ENCODE data around the gene UBE3B. TPM values are rescaled to one million over a fixed set of nuclear protein-coding genes. Genes with fewer than 3 reads are reported as not detected.

The UBE3B gene
- total and polyA plus RNA-seq, 8 donors, result 9.4 to 104 (median 22.2) TPM

- H3K36me3 ChIP-seq, result peaks cover 46 to 65% (median 60%) of the 10 kb centered on the region in 4 donors
- TF ChIP-seq POLR2AphosphoS5 (IDR thresholded peaks at IDR 0.05) (no peak), POLR2A (IDR thresholded peaks at IDR 0.05) (no peak), EP300 (IDR thresholded peaks at IDR 0.05) (no peak), CTCF (IDR thresholded peaks at IDR 0.05) (no peak)
- peaks cover 36 to 56% (median 47%) of the 10 kb centered on the region in 4 donors for H3K4me1 ChIP-seq
Measured at GRCh38 chr12:109458086-109458485, 19.3 kb upstream of the UBE3B start.

GRCh38 chr12:109458771-109459208 lies 18.6 kb upstream of the UBE3B start:
- peaks cover 43 to 63% (median 54%) of the 10 kb centered on the region in 4 donors for H3K4me1 ChIP-seq
- TF ChIP-seq EP300 (IDR thresholded peaks at IDR 0.05) (no peak), CTCF (IDR thresholded peaks at IDR 0.05) (no peak), POLR2A (IDR thresholded peaks at IDR 0.05) (no peak), POLR2AphosphoS5 (IDR thresholded peaks at IDR 0.05) (no peak)
- H3K27ac ChIP-seq, result peak overlapping the region; percentile 16 to 95 (median 93)
- WGBS, 5 donors, result 55 to 74% (median 65%) methylated on average over 6 of the region's 6 CpGs
- intact Hi-C loops (cut with DNase I; ENCODE audit: low total_unique reads), result no loop called here
- peaks cover 38 to 58% (median 53%) of the 10 kb centered on the region in 4 donors for H3K36me3 ChIP-seq
- H3K9me3 ChIP-seq, result no peaks in the 10 kb centered on the region
- DNase-seq, result no peak
- no peaks in the 10 kb centered on the region for H3K27me3 ChIP-seq
- no peak overlapping the region for H3K4me3 ChIP-seq

More at GRCh38 chr12:109458086-109458485, 19.3 kb upstream of the UBE3B start:
- no peak for DNase-seq
- Histone ChIP-seq H3K27ac (peak overlapping the region in 4 of 5 donors; percentile 93 to 95 (median 94)), H3K4me3 (no peak overlapping the region), H3K27me3 (no peaks in the 10 kb centered on the region), H3K9me3 (no peaks in the 10 kb centered on the region)
- 56 to 79% (median 67%) methylated on average over 4 of the region's 4 CpGs for WGBS, 5 donors
- intact Hi-C loops (cut with DNase I; ENCODE audit: low total_unique reads), result no loop called here

GRCh38 chr12:109459247-109459646 lies 18.2 kb upstream of the UBE3B start:
- no peak for DNase-seq
- Histone ChIP-seq H3K4me1 (peaks cover 48 to 68% (median 58%) of the 10 kb centered on the region in 4 donors), H3K27ac (peak overlapping the region in 4 of 5 donors; percentile 93 to 95 (median 94)), H3K36me3 (peaks cover 35 to 54% (median 49%) of the 10 kb centered on the region in 4 donors), H3K4me3 (no peak overlapping the region), H3K9me3 (no peaks in the 10 kb centered on the region), H3K27me3 (no peaks in the 10 kb centered on the region)
- intact Hi-C loops (cut with DNase I; ENCODE audit: low total_unique reads), result no loop called here
- WGBS, 5 donors, result 61 to 78% (median 74%) methylated on average over 6 of the region's 6 CpGs
- TF ChIP-seq POLR2AphosphoS5 (IDR thresholded peaks at IDR 0.05) (peak in 1 of 3 donors; percentile 35), POLR2A (IDR thresholded peaks at IDR 0.05) (no peak)

- WGBS, 5 donors, result 91 to 100% (median 96%) methylated on average over 3 to 13 of the region's 13 CpGs
- Histone ChIP-seq H3K4me3 (no peak overlapping the region), H3K27me3 (no peaks in the 10 kb centered on the region), H3K27ac (peak overlapping the region; percentile 48 to 95 (median 93)), H3K9me3 (no peaks in the 10 kb centered on the region), H3K36me3 (peaks cover 22 to 51% (median 42%) of the 10 kb centered on the region in 4 donors), H3K4me1 (peaks cover 49 to 80% (median 65%) of the 10 kb centered on the region in 4 donors)
- DNase-seq, result no peak
- intact Hi-C loops (cut with DNase I; ENCODE audit: low total_unique reads), result no loop called here
- no peak for TF ChIP-seq CTCF (IDR thresholded peaks at IDR 0.05)
- no peak for TF ChIP-seq POLR2A (IDR thresholded peaks at IDR 0.05)
- TF ChIP-seq EP300 (IDR thresholded peaks at IDR 0.05), result no peak
- TF ChIP-seq POLR2AphosphoS5 (IDR thresholded peaks at IDR 0.05), result no peak
Measured at GRCh38 chr12:109460538-109460937, 16.9 kb upstream of the UBE3B start.

All from stomach (tissue), 9 donors.